Nephron progenitor cell (in vitro differentiated cells): ENCODE results near the gene NR6A1.

Experiments used
- DNase-seq: peaks from one replicate; pipeline ENCODE4 v3.0.0; 2021
- H3K27ac Mint-ChIP-seq: 2 replicates; pipeline ENCODE4 v1.8.0; 2021; ENCODE audit warnings: mild to moderate bottlenecking, moderate library complexity, mixed read lengths
- H3K27me3 Mint-ChIP-seq: 2 replicates; pipeline ENCODE4 v1.8.0; 2021; ENCODE audit warnings: mild to moderate bottlenecking, low read depth, mixed read lengths; ENCODE audit not compliant: poor library complexity
- H3K36me3 Mint-ChIP-seq: 2 replicates; pipeline ENCODE4 v1.8.0; 2021; ENCODE audit warnings: low read depth, mixed read lengths
- H3K4me1 Mint-ChIP-seq: 2 replicates; pipeline ENCODE4 v1.8.0; 2021; ENCODE audit warnings: mixed read lengths
- H3K4me3 Mint-ChIP-seq: 2 replicates; pipeline ENCODE4 v1.8.0; 2021; ENCODE audit warnings: mild to moderate bottlenecking, moderate library complexity, mixed read lengths
- H3K9me3 Mint-ChIP-seq: 2 replicates; pipeline ENCODE4 v1.8.0; 2021; ENCODE audit warnings: mild to moderate bottlenecking, moderate library complexity, mixed read lengths
- CTCF ChIP-seq: fragments of 200-600 bp; sonication (generic); IDR thresholded peaks from 2 replicates; pipeline ENCODE4 v1.5.0; 2021; ENCODE audit warnings: antibody characterized with exemption

The NR6A1 gene

GRCh38 chr9:124535846-124536245, 235.3 kb downstream of the NR6A1 start:
- H3K36me3 Mint-ChIP-seq: peaks cover 46% of the 10 kb centered on the region
- DNase-seq: no peak
- H3K27ac Mint-ChIP-seq: no peak overlapping the region
- peaks cover 2% of the 10 kb centered on the region for H3K27me3 Mint-ChIP-seq
- no peak for TF ChIP-seq CTCF
- H3K9me3 Mint-ChIP-seq: no peaks in the 10 kb centered on the region
- H3K4me1 Mint-ChIP-seq: peaks cover 11% of the 10 kb centered on the region
- H3K4me3 Mint-ChIP-seq: no peak overlapping the region

- TF ChIP-seq CTCF: no peak
- Mint-ChIP-seq H3K27me3 (peaks cover 2% of the 10 kb centered on the region), H3K36me3 (peaks cover 46% of the 10 kb centered on the region), H3K27ac (no peak overlapping the region), H3K4me3 (no peak overlapping the region), H3K4me1 (peaks cover 23% of the 10 kb centered on the region), H3K9me3 (no peaks in the 10 kb centered on the region)
- no peak for DNase-seq
Observed at GRCh38 chr9:124532897-124533296, 238.2 kb downstream of the NR6A1 start.

GRCh38 chr9:124531115-124531514, 240.0 kb downstream of the NR6A1 start:
- Mint-ChIP-seq H3K27me3 (peaks cover 2% of the 10 kb centered on the region), H3K9me3 (no peaks in the 10 kb centered on the region), H3K4me3 (no peak overlapping the region), H3K36me3 (peaks cover 51% of the 10 kb centered on the region), H3K27ac (peak overlapping the region; percentile 28), H3K4me1 (peaks cover 23% of the 10 kb centered on the region)
- no peak for DNase-seq
- TF ChIP-seq CTCF: no peak

GRCh38 chr9:124530246-124530645, 240.9 kb downstream of the NR6A1 start:
- no peak for DNase-seq
- no peak for TF ChIP-seq CTCF
- peaks cover 2% of the 10 kb centered on the region for H3K27me3 Mint-ChIP-seq
- no peaks in the 10 kb centered on the region for H3K9me3 Mint-ChIP-seq
- no peak overlapping the region for H3K4me3 Mint-ChIP-seq
- peaks cover 23% of the 10 kb centered on the region for H3K4me1 Mint-ChIP-seq
- peak overlapping the region; percentile 77 for H3K27ac Mint-ChIP-seq
- H3K36me3 Mint-ChIP-seq: peaks cover 51% of the 10 kb centered on the region

- DNase-seq: no peak
- Mint-ChIP-seq H3K27ac (no peak overlapping the region), H3K4me1 (peaks cover 23% of the 10 kb centered on the region), H3K27me3 (no peaks in the 10 kb centered on the region), H3K9me3 (no peaks in the 10 kb centered on the region), H3K4me3 (no peak overlapping the region), H3K36me3 (peaks cover 51% of the 10 kb centered on the region)
- no peak for TF ChIP-seq CTCF
Observed at GRCh38 chr9:124527781-124528180, 243.3 kb downstream of the NR6A1 start.

- peaks cover 15% of the 10 kb centered on the region for H3K4me1 Mint-ChIP-seq
- H3K27me3 Mint-ChIP-seq: no peaks in the 10 kb centered on the region
- peaks cover 57% of the 10 kb centered on the region for H3K36me3 Mint-ChIP-seq
- DNase-seq: no peak
- no peak overlapping the region for H3K4me3 Mint-ChIP-seq
- H3K9me3 Mint-ChIP-seq: no peaks in the 10 kb centered on the region
- H3K27ac Mint-ChIP-seq: no peak overlapping the region
- TF ChIP-seq CTCF: no peak
Observed at GRCh38 chr9:124526174-124526573, 244.9 kb downstream of the NR6A1 start.
